Right lobe of liver (tissue), 6 donors: ENCODE results near the gene ZBTB42. TPM values are rescaled to one million over a fixed set of nuclear protein-coding genes. Genes with fewer than 3 reads are reported as not detected.

ENCODE experiments used
- ATAC-seq, 4 donors: fragments of 200-7000 bp; cut with Tn5 transposase; one replicate each; pipeline ENCODE4 v1.9.1; 2020; ENCODE audit warnings: mild to moderate bottlenecking in 4 of 4, moderate library complexity in 4 of 4
- DNase-seq, 3 donors: peaks; one replicate each; pipeline ENCODE4 v3.0.0-alpha.2; 2020
- H3K27ac ChIP-seq, 3 donors: fragments of 200-600 bp; one replicate each; pipeline ENCODE4 v1.8.0; 2022
- H3K27me3 ChIP-seq, 2 donors: fragments of 200-600 bp; one replicate each; pipeline ENCODE4 v1.8.0; 2022
- H3K36me3 ChIP-seq, 4 donors: fragments of 200-600 bp; sonication (generic) in 1 of 4; one replicate each; pipeline versions ENCODE4 v1.5.1 to v1.8.0; 2017 to 2022; ENCODE audit warnings: control low read depth in 1 of 4
- H3K4me1 ChIP-seq, 4 donors: fragments of 200-600 bp; sonication (generic) in 1 of 4; one replicate each; pipeline versions ENCODE4 v1.5.1 to v1.8.0; 2017 to 2022; ENCODE audit warnings: control low read depth in 1 of 4
- H3K4me3 ChIP-seq, 3 donors: fragments of 200-600 bp; one replicate each; pipeline ENCODE4 v1.8.0; 2022
- H3K9me3 ChIP-seq, 4 donors: fragments of 200-600 bp; sonication (generic) in 1 of 4; one replicate each; pipeline versions ENCODE4 v1.5.1 to v1.8.0; 2017 to 2022; ENCODE audit warnings: control low read depth in 1 of 4
- CTCF ChIP-seq, 4 donors: fragments of 200-600 bp in 3 of 4; fragments of 450-650 bp in 1 of 4; IDR thresholded peaks; one replicate each; pipeline versions ENCODE4 v1.5.1 to v1.8.0; 2016 to 2022; ENCODE audit warnings: antibody characterized with exemption in 4 of 4, mild to moderate bottlenecking in 2 of 4
- POLR2A ChIP-seq: fragments of 450-650 bp; IDR thresholded peaks from one replicate; pipeline ENCODE4 v1.6.1; 2017; ENCODE audit warnings: antibody characterized with exemption, mild to moderate bottlenecking
- WGBS: methylation state at CpG from one replicate; pipeline ENCODE4 v1.1.6; 2018; ENCODE audit warnings: low coverage, low lambda C conversion rate; ENCODE audit not compliant: insufficient coverage; ENCODE audit errors: missing lambda C conversion rate; 5-methylcytosine and 5-hydroxymethylcytosine counted together
- intact Hi-C, 2 donors: fragments of 100-400 bp; cut with DNase I; formaldehyde crosslinking; loops; one replicate each; pipeline versions ENCODE4 v1.11.2 to v1.14.1; 2022
- total RNA-seq, 6 experiments: library from RNA; depleted of rRNA in 2 of 6; stranded (reverse); fragments of >200 nt in 2 of 6; fragmentation: NEBNext Ultra II Directional in 3 of 6; extraction: Animal tissue kit (Norgen Biotek cat#: 25700) in 3 of 6; gene quantifications; one replicate each; pipeline versions ENCODE4 v1.1.0 to v1.2.4, GENCODE V29; 2016 to 2023
- donor health status: DM: no; HTN: yes; CAD: no.
- donor health status: DM: no; HTN: no; CAD: no.
- donor health status: DM: no; HTN: no; CAD: no.
- donor health status: DM: no; HTN: yes; CAD: no.
- donor health status: DM: no; HTN: yes; CAD: no.

The ZBTB42 gene
- total RNA-seq, 6 experiments from 2014 or later, result 2.2 to 13.7 (median 3.6) TPM

DNA sequence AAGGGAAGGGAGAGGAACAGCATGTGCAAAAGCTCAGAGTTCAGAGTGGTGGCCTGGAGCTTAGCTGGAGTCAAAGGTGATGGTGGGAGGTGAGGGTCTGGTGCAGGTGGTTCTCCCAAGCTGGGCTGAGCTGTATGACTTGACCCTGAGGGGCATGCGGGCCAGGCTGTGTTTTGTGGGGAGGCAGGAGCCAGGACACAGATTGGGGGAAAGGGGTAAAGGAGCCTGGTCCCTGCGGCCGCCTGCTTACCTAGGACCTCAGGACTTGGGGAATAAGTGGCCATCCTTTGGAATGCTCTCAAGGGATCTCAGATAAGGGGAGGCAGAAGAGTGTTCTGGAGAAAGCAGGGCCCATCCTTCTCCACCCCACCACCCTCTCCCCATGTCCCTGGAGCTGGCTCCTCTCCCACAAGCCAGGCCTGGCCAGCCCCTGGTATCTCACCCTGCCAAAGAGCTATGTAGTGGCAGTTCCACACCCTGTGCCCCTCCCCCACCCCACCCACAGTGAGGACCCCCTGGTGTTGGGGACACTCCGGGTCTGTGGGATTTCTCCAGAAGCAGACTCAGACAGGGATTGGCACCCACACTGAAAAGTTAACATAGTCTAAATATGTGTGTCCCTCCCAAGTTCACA, 44.2 kb downstream of the ZBTB42 start:
- 75% methylated on average over 4 of the region's 4 CpGs for WGBS
- DNase-seq (peak in 1 of 3 donors; percentile 37), ATAC-seq (no peak)
- Histone ChIP-seq H3K27me3 (peaks cover 0 to 15% of the 10 kb centered on the region in 2 donors), H3K9me3 (no peaks in the 10 kb centered on the region), H3K4me1 (peaks cover 0 to 11% (median 4%) of the 10 kb centered on the region in 4 donors), H3K4me3 (no peak overlapping the region), H3K36me3 (no peaks in the 10 kb centered on the region), H3K27ac (no peak overlapping the region)
- TF ChIP-seq CTCF (IDR thresholded peaks at IDR 0.05), result no peak
- TF ChIP-seq POLR2A, result no peak
- intact Hi-C loops, result no loop called here

DNA sequence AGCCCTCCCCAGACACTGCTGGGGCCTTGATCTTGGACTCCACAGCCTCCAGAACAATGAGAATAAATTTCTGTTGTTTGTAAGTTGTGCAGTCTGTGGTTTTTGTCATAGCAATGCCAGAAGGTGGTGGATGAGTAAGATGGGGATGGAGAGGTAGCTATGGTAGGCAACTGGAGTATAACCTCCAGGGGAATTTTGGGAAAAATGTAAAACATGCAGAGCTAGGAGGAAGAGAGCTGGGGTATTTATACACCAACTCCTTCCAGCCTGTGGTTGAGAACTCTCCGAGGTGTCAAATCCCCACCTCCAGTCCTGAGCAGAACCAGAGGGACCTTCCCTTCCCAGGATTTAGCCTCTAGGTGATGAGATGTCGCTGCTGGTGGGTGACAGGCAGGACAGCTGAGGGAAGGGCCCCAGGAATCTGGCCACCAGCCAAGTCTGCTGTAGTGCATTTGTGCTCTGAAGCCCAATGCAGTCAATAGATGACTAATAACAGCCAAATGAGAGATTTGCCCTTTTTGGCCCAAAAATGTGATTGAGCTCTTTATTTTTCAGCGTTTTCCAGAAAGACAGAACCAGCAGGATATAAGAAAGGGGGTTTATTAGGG, 45.0 kb downstream of the ZBTB42 start:
- intact Hi-C loops, result no loop called here
- no peak for ATAC-seq
- Histone ChIP-seq H3K4me3 (no peak overlapping the region), H3K27ac (no peak overlapping the region), H3K4me1 (peaks cover 0 to 11% (median 4%) of the 10 kb centered on the region in 4 donors), H3K9me3 (no peaks in the 10 kb centered on the region), H3K27me3 (peaks cover 0 to 15% of the 10 kb centered on the region in 2 donors), H3K36me3 (no peaks in the 10 kb centered on the region)
- DNase-seq, result peak in 1 of 3 donors; percentile 29
- TF ChIP-seq CTCF (IDR thresholded peaks at IDR 0.05) (no peak), POLR2A (no peak)
- 100% methylated on average over 1 of the region's 3 CpGs for WGBS

DNA sequence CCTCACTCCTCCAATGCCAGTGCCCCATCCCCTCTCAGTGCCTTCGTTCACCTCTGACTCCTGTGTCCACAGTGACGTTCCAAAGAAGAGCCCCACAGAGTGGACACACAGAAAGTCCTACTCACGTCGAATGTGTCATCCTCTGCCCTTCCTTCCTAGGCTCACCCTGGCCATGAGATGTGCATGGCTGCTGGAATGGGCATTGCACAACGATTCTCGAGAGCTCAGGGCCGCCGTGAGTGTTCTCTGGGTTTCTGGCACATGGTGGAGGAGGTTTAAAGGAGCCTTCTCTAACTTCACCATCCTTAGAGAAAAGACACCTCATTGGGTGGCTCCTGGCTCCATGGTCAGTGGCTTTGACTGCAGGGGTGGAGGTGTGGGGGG, 51.4 kb downstream of the ZBTB42 start:
- no peak for TF ChIP-seq CTCF (IDR thresholded peaks at IDR 0.05)
- TF ChIP-seq POLR2A, result no peak
- no peaks in the 10 kb centered on the region for H3K36me3 ChIP-seq
- no peak overlapping the region for H3K4me3 ChIP-seq
- H3K9me3 ChIP-seq, result no peaks in the 10 kb centered on the region
- no peaks in the 10 kb centered on the region for H3K4me1 ChIP-seq
- WGBS, result 55% methylated on average over 7 of the region's 8 CpGs
- ATAC-seq (no peak), DNase-seq (peak in 2 of 3 donors; percentile 9 to 11)
- H3K27ac ChIP-seq, result no peak overlapping the region
- H3K27me3 ChIP-seq, result no peaks in the 10 kb centered on the region
- intact Hi-C loops, result no loop called here

Other genes starting within 250 kb of the ZBTB42 start
- gene C14orf180, start 221.3 kb upstream of the ZBTB42 start, total RNA-seq, result 1 to 10 TPM in 4 of 6 experiments, under 1 TPM in 2; 0.35 to 4.0 (median 1.9) TPM
- gene TMEM179, start 196.3 kb upstream of the ZBTB42 start, total RNA-seq, result under 1 TPM in 2 of 6 experiments, not detected in 4; 0.17 to 0.18 TPM
- gene INF2, start 111.5 kb upstream of the ZBTB42 start, total RNA-seq, result 10 to 100 TPM; 47.5 to 98.2 (median 71.4) TPM
- gene ADSS1, start 76.9 kb upstream of the ZBTB42 start, total RNA-seq, result 10 to 100 TPM in 5 of 6 experiments, 1 to 10 TPM in 1; 8.1 to 50.5 (median 36.8) TPM
- 100 to 1,000 TPM in 2 of 6 experiments, 10 to 100 TPM in 4; 38.1 to 252 (median 50.6) TPM for gene SIVA1, start 48.0 kb upstream of the ZBTB42 start, total RNA-seq
- gene AKT1, start 5.4 kb upstream of the ZBTB42 start, total RNA-seq, result 10 to 100 TPM; 66.7 to 92.1 (median 83.9) TPM
- 10 to 100 TPM; 13.2 to 22.4 (median 16.8) TPM for gene CEP170B, start 64.2 kb downstream of the ZBTB42 start, total RNA-seq
- gene PLD4, start 123.8 kb downstream of the ZBTB42 start, total RNA-seq, result under 1 TPM in 4 of 6 experiments, not detected in 2; 0.12 to 0.49 (median 0.33) TPM
- gene AHNAK2, start 177.3 kb downstream of the ZBTB42 start, total RNA-seq, result 10 to 100 TPM in 1 of 6 experiments, 1 to 10 TPM in 5; 2.1 to 12.2 (median 4.6) TPM
- 1 to 10 TPM; 1.5 to 3.3 (median 2.5) TPM for gene CLBA1, start 184.7 kb downstream of the ZBTB42 start, total RNA-seq
- 1 to 10 TPM in 5 of 6 experiments, under 1 TPM in 1; 0.90 to 3.5 (median 1.7) TPM for gene CDCA4, start 220.0 kb downstream of the ZBTB42 start, total RNA-seq